HepG2 (cell line): ENCODE results near the gene TRMT1. TPM values are rescaled to one million over a fixed set of nuclear protein-coding genes. Genes with fewer than 3 reads are reported as not detected.

Source experiments
- HNRNPUL1 ChIP-seq: fragments of 200-400 bp; formaldehyde crosslinking; IDR thresholded peaks from 2 replicates; pipeline ENCODE4 v1.6.1; 2017; ENCODE audit warnings: low read depth, mild to moderate bottlenecking, low read length, moderate library complexity
- KDM1A ChIP-seq: IDR thresholded peaks from 2 replicates; pipeline ENCODE4 v1.6.1; 2016; ENCODE audit warnings: missing compliant biosample characterization
- ZBTB10 ChIP-seq: sonication (generic); formaldehyde crosslinking; IDR thresholded peaks from 2 replicates; pipeline ENCODE4 v1.4.0; 2020; ENCODE audit warnings: missing genetic modification reagents, borderline replicate concordance
- ZBTB7A ChIP-seq: sonication (generic); formaldehyde crosslinking; IDR thresholded peaks from 2 replicates; pipeline ENCODE4 v1.8.0; 2022; ENCODE audit warnings: mild to moderate bottlenecking, missing genetic modification reagents
- ZC3H13 ChIP-seq: sonication (generic); formaldehyde crosslinking; IDR thresholded peaks from 2 replicates; pipeline ENCODE4 v1.8.1; 2023; ENCODE audit warnings: mild to moderate bottlenecking, missing genetic modification reagents, moderate library complexity
- ZNF3 ChIP-seq: IDR thresholded peaks from 2 replicates; pipeline ENCODE4 v1.7.0; 2017; ENCODE audit warnings: inconsistent platforms
- ZNF337 ChIP-seq: sonication (generic); formaldehyde crosslinking; IDR thresholded peaks from 2 replicates; pipeline ENCODE4 v1.5.1; 2020; ENCODE audit warnings: missing genetic modification reagents, low read depth, mild to moderate bottlenecking, borderline replicate concordance
- polyA plus RNA-seq, 8 experiments: library from polyadenylated mRNA; depleted of rRNA in 3 of 8; stranded (reverse) in 7 of 8; unstranded in 1 of 8; fragments of >200 nt; fragmentation: Illumina TruSeq in 4 of 8; extraction: Trizol in 4 of 8; gene quantifications; 2 replicates each; pipeline versions ENCODE4 v1.2.1 to v1.2.3, GENCODE V29; 2011 to 2016; ENCODE audit warnings: low read depth in 4 of 8, missing spikeins in 1 of 8, mixed read lengths in 1 of 8; ENCODE audit not compliant: insufficient read depth in 1 of 8
- total RNA-seq, 5 experiments: library from RNA; depleted of rRNA; stranded (reverse); fragments of >200 nt; fragmentation: Illumina TruSeq; extraction: Trizol; gene quantifications; 2 replicates each; pipeline ENCODE4 v1.2.3, GENCODE V29; 2016; ENCODE audit warnings: low read depth in 1 of 5
- TF ChIP-seq, protein P1 (sequence below), 2 experiments: fragments of 450-650 bp in 1 of 2; sonication (generic) in 1 of 2; formaldehyde crosslinking in 1 of 2; IDR thresholded peaks; 2 replicates each; pipeline versions ENCODE4 v1.6.1 to v1.8.0; 2016 to 2022; ENCODE audit warnings: antibody characterized with exemption in 1 of 2, mild to moderate bottlenecking in 1 of 2, missing genetic modification reagents in 1 of 2

TRMT1 gene
- total and polyA plus RNA-seq, 2 of the 13 experiments (the other 11 are each of a cell fraction or from before 2014, with no cell fraction given), result 35.5 to 44.1 TPM

- TF ChIP-seq ZC3H13 (no peak), ZNF337 (CRISPR knock-in tag) (no peak), KDM1A (CRISPR knock-in tag) (no peak), ZBTB10 (CRISPR knock-in tag) (peak; percentile 31; the same call in 1 of the 2 replicates), ZNF3 (CRISPR knock-in tag) (no peak), ZBTB7A (CRISPR knock-in tag) (no peak; the same call in 1 of the 2 replicates), HNRNPUL1 (no peak)
- TF ChIP-seq, protein P1, sequence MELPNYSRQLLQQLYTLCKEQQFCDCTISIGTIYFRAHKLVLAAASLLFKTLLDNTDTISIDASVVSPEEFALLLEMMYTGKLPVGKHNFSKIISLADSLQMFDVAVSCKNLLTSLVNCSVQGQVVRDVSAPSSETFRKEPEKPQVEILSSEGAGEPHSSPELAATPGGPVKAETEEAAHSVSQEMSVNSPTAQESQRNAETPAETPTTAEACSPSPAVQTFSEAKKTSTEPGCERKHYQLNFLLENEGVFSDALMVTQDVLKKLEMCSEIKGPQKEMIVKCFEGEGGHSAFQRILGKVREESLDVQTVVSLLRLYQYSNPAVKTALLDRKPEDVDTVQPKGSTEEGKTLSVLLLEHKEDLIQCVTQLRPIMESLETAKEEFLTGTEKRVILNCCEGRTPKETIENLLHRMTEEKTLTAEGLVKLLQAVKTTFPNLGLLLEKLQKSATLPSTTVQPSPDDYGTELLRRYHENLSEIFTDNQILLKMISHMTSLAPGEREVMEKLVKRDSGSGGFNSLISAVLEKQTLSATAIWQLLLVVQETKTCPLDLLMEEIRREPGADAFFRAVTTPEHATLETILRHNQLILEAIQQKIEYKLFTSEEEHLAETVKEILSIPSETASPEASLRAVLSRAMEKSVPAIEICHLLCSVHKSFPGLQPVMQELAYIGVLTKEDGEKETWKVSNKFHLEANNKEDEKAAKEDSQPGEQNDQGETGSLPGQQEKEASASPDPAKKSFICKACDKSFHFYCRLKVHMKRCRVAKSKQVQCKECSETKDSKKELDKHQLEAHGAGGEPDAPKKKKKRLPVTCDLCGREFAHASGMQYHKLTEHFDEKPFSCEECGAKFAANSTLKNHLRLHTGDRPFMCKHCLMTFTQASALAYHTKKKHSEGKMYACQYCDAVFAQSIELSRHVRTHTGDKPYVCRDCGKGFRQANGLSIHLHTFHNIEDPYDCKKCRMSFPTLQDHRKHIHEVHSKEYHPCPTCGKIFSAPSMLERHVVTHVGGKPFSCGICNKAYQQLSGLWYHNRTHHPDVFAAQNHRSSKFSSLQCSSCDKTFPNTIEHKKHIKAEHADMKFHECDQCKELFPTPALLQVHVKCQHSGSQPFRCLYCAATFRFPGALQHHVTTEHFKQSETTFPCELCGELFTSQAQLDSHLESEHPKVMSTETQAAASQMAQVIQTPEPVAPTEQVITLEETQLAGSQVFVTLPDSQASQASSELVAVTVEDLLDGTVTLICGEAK (IDR thresholded peaks at IDR 0.05), result no peak
- TF ChIP-seq, protein P1 (CRISPR knock-in tag; IDR thresholded peaks at IDR 0.05), result no peak; the same call in 1 of the 2 replicates
These were observed 56.1 kb downstream of the TRMT1 start (continued) for GRCh38 chr19:13060233-13060963.
